Astrocyte (in vitro differentiated cells and primary cell): Measurements from ENCODE around the gene KRTAP10-6.
"Not testable (repeated sequence)": the region's sequence is repeated elsewhere in the genome, so short reads cannot be mapped to it uniquely, and the experiment has no call there.

Source experiments
- EZH2 ChIP-seq: IDR thresholded peaks from 2 replicates; pipeline ENCODE4 v1.6.1; 2012; ENCODE audit warnings: mild to moderate bottlenecking, low read length, inconsistent platforms; ENCODE audit not compliant: insufficient read depth
- TF ChIP-seq, protein P1 (sequence below): IDR thresholded peaks from 2 replicates; pipeline ENCODE4 v1.5.1; 2011; ENCODE audit warnings: low read depth, mild to moderate bottlenecking, inconsistent platforms, low read length, moderate library complexity; ENCODE audit not compliant: insufficient read depth

DNA sequence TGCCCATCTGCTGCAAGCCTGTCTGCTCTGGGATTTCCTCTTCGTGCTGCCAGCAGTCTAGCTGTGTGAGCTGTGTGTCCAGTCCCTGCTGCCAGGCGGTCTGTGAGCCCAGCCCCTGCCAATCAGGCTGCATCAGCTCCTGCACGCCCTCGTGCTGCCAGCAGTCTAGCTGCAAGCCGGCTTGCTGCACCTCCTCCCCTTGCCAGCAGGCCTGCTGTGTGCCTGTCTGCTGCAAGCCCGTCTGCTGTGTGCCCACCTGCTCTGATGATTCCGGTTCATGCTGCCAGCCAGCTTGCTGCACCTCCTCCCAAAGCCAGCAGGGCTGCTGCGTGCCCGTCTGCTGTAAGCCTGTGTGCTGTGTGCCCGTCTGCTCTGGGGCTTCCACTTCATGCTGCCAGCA is 8.8 kb upstream of the KRTAP10-6 start:
- TF ChIP-seq, protein P1, sequence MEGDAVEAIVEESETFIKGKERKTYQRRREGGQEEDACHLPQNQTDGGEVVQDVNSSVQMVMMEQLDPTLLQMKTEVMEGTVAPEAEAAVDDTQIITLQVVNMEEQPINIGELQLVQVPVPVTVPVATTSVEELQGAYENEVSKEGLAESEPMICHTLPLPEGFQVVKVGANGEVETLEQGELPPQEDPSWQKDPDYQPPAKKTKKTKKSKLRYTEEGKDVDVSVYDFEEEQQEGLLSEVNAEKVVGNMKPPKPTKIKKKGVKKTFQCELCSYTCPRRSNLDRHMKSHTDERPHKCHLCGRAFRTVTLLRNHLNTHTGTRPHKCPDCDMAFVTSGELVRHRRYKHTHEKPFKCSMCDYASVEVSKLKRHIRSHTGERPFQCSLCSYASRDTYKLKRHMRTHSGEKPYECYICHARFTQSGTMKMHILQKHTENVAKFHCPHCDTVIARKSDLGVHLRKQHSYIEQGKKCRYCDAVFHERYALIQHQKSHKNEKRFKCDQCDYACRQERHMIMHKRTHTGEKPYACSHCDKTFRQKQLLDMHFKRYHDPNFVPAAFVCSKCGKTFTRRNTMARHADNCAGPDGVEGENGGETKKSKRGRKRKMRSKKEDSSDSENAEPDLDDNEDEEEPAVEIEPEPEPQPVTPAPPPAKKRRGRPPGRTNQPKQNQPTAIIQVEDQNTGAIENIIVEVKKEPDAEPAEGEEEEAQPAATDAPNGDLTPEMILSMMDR = not testable (repeated sequence)
- TF ChIP-seq EZH2 = not testable (repeated sequence)
